Neuronal stem cell (in vitro differentiated cells): Measurements from ENCODE around the gene RPL41.
A peak's percentile ranks its signal among the peaks of the same experiment; 100 is the strongest.

Experiments used
- DNase-seq: peaks from one replicate; pipeline ENCODE4 v3.0.0-alpha.2; 2013; ENCODE audit warnings: low spot score
- H2AFZ ChIP-seq: one replicate; pipeline ENCODE4 v1.6.1; 2013; ENCODE audit warnings: mild to moderate bottlenecking, low read length, inconsistent platforms
- H2AK5ac ChIP-seq: 2 replicates; pipeline ENCODE4 v1.6.1; 2013; ENCODE audit warnings: low read depth, mild to moderate bottlenecking, inconsistent platforms, low read length, moderate library complexity, mixed read lengths
- H2BK120ac ChIP-seq: 2 replicates; pipeline ENCODE4 v1.6.1; 2013; ENCODE audit warnings: low read depth, mild to moderate bottlenecking, inconsistent platforms, low read length, moderate library complexity, mixed read lengths
- H2BK12ac ChIP-seq: one replicate; pipeline ENCODE4 v1.6.1; 2013; ENCODE audit warnings: low read length, inconsistent platforms
- H2BK15ac ChIP-seq: 2 replicates; pipeline ENCODE4 v1.6.1; 2013; ENCODE audit warnings: mild to moderate bottlenecking, low read length, inconsistent platforms, mixed read lengths
- H2BK5ac ChIP-seq: one replicate; pipeline ENCODE4 v1.6.1; 2013; ENCODE audit warnings: inconsistent platforms, mild to moderate bottlenecking, low read length, moderate library complexity
- H3K14ac ChIP-seq: one replicate; pipeline ENCODE4 v1.6.1; 2013; ENCODE audit warnings: low read length, inconsistent platforms
- H3K18ac ChIP-seq: 2 replicates; pipeline ENCODE4 v1.6.1; 2013; ENCODE audit warnings: low read length, inconsistent platforms
- H3K23ac ChIP-seq: 2 replicates; pipeline ENCODE4 v1.6.1; 2013; ENCODE audit warnings: low read depth, mild to moderate bottlenecking, mixed read lengths, low read length, inconsistent platforms; ENCODE audit not compliant: poor library complexity
- H3K27ac ChIP-seq: replicated peaks from 3 replicates; pipeline ENCODE4 v1.5.1; 2013; ENCODE audit warnings: low read length, inconsistent platforms
- H3K27me3 ChIP-seq, 3 experiments: 2 replicates each; pipeline ENCODE4 v1.6.1; 2013; ENCODE audit warnings: low read length in 3 of 3, mild to moderate bottlenecking in 2 of 3, inconsistent platforms in 1 of 3, low read depth in 1 of 3, mixed read lengths in 1 of 3, moderate library complexity in 1 of 3; ENCODE audit not compliant: control insufficient read depth in 3 of 3, insufficient read depth in 3 of 3
- H3K36me3 ChIP-seq, 2 donors: replicated peaks in 1 of 2; 2 replicates each; pipeline ENCODE4 v1.6.1; 2013; ENCODE audit warnings: low read length in 2 of 2; ENCODE audit not compliant: control insufficient read depth in 2 of 2, insufficient read depth in 2 of 2
- H3K4ac ChIP-seq: 2 replicates; pipeline ENCODE4 v1.6.1; 2013; ENCODE audit warnings: inconsistent platforms, mild to moderate bottlenecking, low read length, moderate library complexity
- H3K4me1 ChIP-seq, 2 donors: 1 replicate in 1 of 2; 2 replicates in 1 of 2; pipeline ENCODE4 v1.6.1; 2013; ENCODE audit warnings: low read length in 2 of 2, low read depth in 1 of 2; ENCODE audit not compliant: control insufficient read depth in 2 of 2, insufficient read depth in 1 of 2
- H3K4me2 ChIP-seq: one replicate; pipeline ENCODE4 v1.6.1; 2013; ENCODE audit warnings: mild to moderate bottlenecking, low read length, inconsistent platforms; ENCODE audit not compliant: insufficient read depth, poor library complexity, severe bottlenecking
- H3K4me3 ChIP-seq, 2 donors: 2 replicates each; pipeline ENCODE4 v1.5.1; 2013; ENCODE audit warnings: low read length in 2 of 2, mild to moderate bottlenecking in 2 of 2, inconsistent platforms in 1 of 2, moderate library complexity in 1 of 2
- H3K79me1 ChIP-seq: one replicate; pipeline ENCODE4 v1.6.1; 2013; ENCODE audit warnings: low read depth, mild to moderate bottlenecking, inconsistent platforms, low read length, moderate library complexity
- H3K9ac ChIP-seq: one replicate; pipeline ENCODE4 v1.6.1; 2013; ENCODE audit warnings: mild to moderate bottlenecking, low read depth, low read length, inconsistent platforms; ENCODE audit not compliant: poor library complexity
- H3K9me3 ChIP-seq, 2 donors: replicated peaks in 1 of 2; 2 replicates each; pipeline versions ENCODE3 to v1.6.1; 2013; ENCODE audit warnings: low read length in 2 of 2, mild to moderate bottlenecking in 2 of 2, inconsistent platforms in 1 of 2, low read depth in 1 of 2, mixed read lengths in 1 of 2, moderate library complexity in 1 of 2; ENCODE audit not compliant: control insufficient read depth in 2 of 2, insufficient read depth in 1 of 2
- H4K8ac ChIP-seq: one replicate; pipeline ENCODE4 v1.6.1; 2013; ENCODE audit warnings: low read depth, mild to moderate bottlenecking, inconsistent platforms, low read length, moderate library complexity
- H4K91ac ChIP-seq: one replicate; pipeline ENCODE4 v1.6.1; 2013; ENCODE audit warnings: low read length, low read depth, mild to moderate bottlenecking, inconsistent platforms; ENCODE audit not compliant: poor library complexity
- WGBS, 2 donors: extraction: QIAGEN DNeasy Blood & Tissue Kit; methylation state at CpG; one replicate each; pipeline ENCODE4 v1.1.7; 2013; ENCODE audit warnings: missing lambda C conversion rate in 2 of 2, mixed read lengths in 1 of 2; ENCODE audit not compliant: insufficient read length in 2 of 2, insufficient replicate concordance in 1 of 2; ENCODE audit errors: extremely low coverage in 2 of 2; 5-methylcytosine and 5-hydroxymethylcytosine counted together

Gene RPL41

GRCh38 chr12:56158029-56158925 lies 41.8 kb downstream of the RPL41 start, which contains the start of gene MYL6:
Gene MYL6 (plus strand): TSS chr12:56158359. CDS start chr12:56158402, 43 bp downstream.
- H3K4me1 ChIP-seq, result peaks cover 31 to 40% of the 10 kb centered on the region in 2 donors
- H4K91ac ChIP-seq, result no peak within 1 kb of the TSS
- DNase-seq, result peak; percentile 93
- H2BK12ac ChIP-seq, result no peak within 1 kb of the TSS
- peak within 1 kb of the TSS; percentile 95 for H3K18ac ChIP-seq
- peak within 1 kb of the TSS; percentile 96 for H3K27ac ChIP-seq
- no peak within 1 kb of the TSS for H2BK120ac ChIP-seq
- H2BK5ac ChIP-seq, result peak within 1 kb of the TSS; percentile 62
- H3K9me3 ChIP-seq, result no peaks in the 10 kb centered on the region
- peak within 1 kb of the TSS; percentile 85 to 91 for H3K4me3 ChIP-seq
- H3K4me2 ChIP-seq, result peak within 1 kb of the TSS; percentile 60
- peak within 1 kb of the TSS; percentile 99 for H3K23ac ChIP-seq
- peak within 1 kb of the TSS; percentile 90 for H3K9ac ChIP-seq
- H4K8ac ChIP-seq, result no peak within 1 kb of the TSS
- H3K79me1 ChIP-seq, result no peaks in the 10 kb centered on the region
- peak within 1 kb of the TSS; percentile 71 for H2BK15ac ChIP-seq
- no peaks in the 10 kb centered on the region for H3K27me3 ChIP-seq
- H2AFZ ChIP-seq, result peak within 1 kb of the TSS; percentile 66
- peak within 1 kb of the TSS; percentile 65 for H2AK5ac ChIP-seq
- peak within 1 kb of the TSS; percentile 11 for H3K14ac ChIP-seq
- H3K36me3 ChIP-seq, result peaks cover 38 to 57% of the 10 kb centered on the region in 2 donors
- H3K4ac ChIP-seq, result peak within 1 kb of the TSS; percentile 53
- no CpG with 5 or more reads among the region's 30 CpGs for WGBS, 2 donors

GRCh38 chr12:56158926-56159461 lies 42.6 kb downstream of the RPL41 start:
- peak overlapping the region; percentile 85 to 91 for H3K4me3 ChIP-seq
- H4K8ac ChIP-seq, result no peak overlapping the region
- no peaks in the 10 kb centered on the region for H3K79me1 ChIP-seq
- no peak overlapping the region for H3K18ac ChIP-seq
- H2BK12ac ChIP-seq, result no peak overlapping the region
- H3K9ac ChIP-seq, result no peak overlapping the region
- peak overlapping the region; percentile 53 for H3K4me2 ChIP-seq
- H3K14ac ChIP-seq, result no peak overlapping the region
- peaks cover 41 to 65% of the 10 kb centered on the region in 2 donors for H3K36me3 ChIP-seq
- no peaks in the 10 kb centered on the region for H3K9me3 ChIP-seq
- no peak overlapping the region for H2BK120ac ChIP-seq
- H3K27ac ChIP-seq, result peak overlapping the region; percentile 68
- H3K23ac ChIP-seq, result no peak overlapping the region
- peaks cover 27 to 40% of the 10 kb centered on the region in 2 donors for H3K4me1 ChIP-seq
- no peak overlapping the region for H2BK5ac ChIP-seq
- H4K91ac ChIP-seq, result no peak overlapping the region
- H2AK5ac ChIP-seq, result no peak overlapping the region
- no peak overlapping the region for H2BK15ac ChIP-seq
- DNase-seq, result peak; percentile 46
- no peak overlapping the region for H3K4ac ChIP-seq
- no peaks in the 10 kb centered on the region for H3K27me3 ChIP-seq
- H2AFZ ChIP-seq, result no peak overlapping the region
- no CpG with 5 or more reads among the region's 6 CpGs for WGBS, 2 donors

- H3K36me3 ChIP-seq, result peaks cover 42 to 70% of the 10 kb centered on the region in 2 donors
- H3K4ac ChIP-seq, result no peak overlapping the region
Measured at GRCh38 chr12:56159482-56160192, 43.2 kb downstream of the RPL41 start.

More at GRCh38 chr12:56159482-56160192, 43.2 kb downstream of the RPL41 start:
- Histone ChIP-seq H3K23ac (no peak overlapping the region), H3K4me3 (peak overlapping the region; percentile 85 to 91), H4K91ac (no peak overlapping the region), H3K4me1 (peaks cover 27 to 40% of the 10 kb centered on the region in 2 donors), H4K8ac (no peak overlapping the region), H3K79me1 (no peaks in the 10 kb centered on the region), H3K14ac (no peak overlapping the region), H2AK5ac (no peak overlapping the region), H2BK120ac (no peak overlapping the region), H3K18ac (no peak overlapping the region), H3K27ac (peak overlapping the region; percentile 1), H3K9ac (peak overlapping the region; percentile 5), H2BK12ac (no peak overlapping the region), H2BK5ac (no peak overlapping the region), H2AFZ (no peak overlapping the region), H3K9me3 (no peaks in the 10 kb centered on the region), H2BK15ac (no peak overlapping the region), H3K4me2 (peak overlapping the region; percentile 53), H3K27me3 (no peaks in the 10 kb centered on the region)
- no CpG with 5 or more reads among the region's 8 CpGs for WGBS, 2 donors
- DNase-seq, result no peak
